H9 (cell line): Measurements from ENCODE around the gene FNDC3B. TPM values are rescaled to one million over a fixed set of nuclear protein-coding genes. Genes with fewer than 3 reads are reported as not detected.

Experiments
- DNase-seq: peaks from one replicate; pipeline ENCODE4 v3.0.0-alpha.2; 2017
- H2AFZ ChIP-seq: one replicate; pipeline ENCODE4 v1.6.1; 2013; ENCODE audit warnings: mild to moderate bottlenecking, low read length, control low read depth, moderate library complexity
- H2AK5ac ChIP-seq: 2 replicates; pipeline ENCODE4 v1.6.1; 2013; ENCODE audit warnings: low read length, control low read depth, mixed read lengths; ENCODE audit not compliant: insufficient read length
- H2BK120ac ChIP-seq: one replicate; pipeline ENCODE4 v1.6.1; 2013; ENCODE audit warnings: low read depth, mild to moderate bottlenecking, low read length, control low read depth, inconsistent platforms; ENCODE audit not compliant: poor library complexity, severe bottlenecking
- H2BK12ac ChIP-seq: 2 replicates; pipeline ENCODE4 v1.6.1; 2013; ENCODE audit warnings: low read length, control low read depth, mixed read lengths, low read depth; ENCODE audit not compliant: insufficient read length
- H2BK15ac ChIP-seq: 2 replicates; pipeline ENCODE4 v1.6.1; 2013; ENCODE audit warnings: low read depth, low read length, control low read depth
- H2BK20ac ChIP-seq: one replicate; pipeline ENCODE4 v1.6.1; 2013; ENCODE audit warnings: low read depth, mild to moderate bottlenecking, low read length, control low read depth, inconsistent platforms; ENCODE audit not compliant: poor library complexity, severe bottlenecking
- H2BK5ac ChIP-seq: 2 replicates; pipeline ENCODE4 v1.6.1; 2013; ENCODE audit warnings: low read length, control low read depth, mixed read lengths; ENCODE audit not compliant: insufficient read length
- H3K14ac ChIP-seq: 2 replicates; pipeline ENCODE4 v1.6.1; 2013; ENCODE audit warnings: low read length, control low read depth; ENCODE audit not compliant: insufficient read depth
- H3K18ac ChIP-seq: 2 replicates; pipeline ENCODE4 v1.6.1; 2013; ENCODE audit warnings: low read depth, mild to moderate bottlenecking, mixed read lengths, low read length, control low read depth; ENCODE audit not compliant: insufficient read length
- H3K23ac ChIP-seq: 2 replicates; pipeline ENCODE4 v1.6.1; 2013; ENCODE audit warnings: low read length, control low read depth, mixed read lengths, low read depth; ENCODE audit not compliant: insufficient read length
- H3K23me2 ChIP-seq: 2 replicates; pipeline ENCODE4 v1.6.1; 2013; ENCODE audit warnings: low read depth, mild to moderate bottlenecking, mixed read lengths, low read length, control low read depth; ENCODE audit not compliant: insufficient read length, poor library complexity, severe bottlenecking
- H3K27ac ChIP-seq: 2 replicates; pipeline ENCODE4 v1.5.1; 2013; ENCODE audit warnings: low read length, control low read depth, mixed read lengths, low read depth; ENCODE audit not compliant: insufficient read length
- H3K27me3 ChIP-seq: 2 replicates; pipeline ENCODE4 v1.6.1; 2013; ENCODE audit warnings: low read length, control low read depth, inconsistent platforms; ENCODE audit not compliant: insufficient read depth
- H3K4ac ChIP-seq: 2 replicates; pipeline ENCODE4 v1.6.1; 2013; ENCODE audit warnings: low read depth, mild to moderate bottlenecking, control low read depth, inconsistent platforms, low read length, moderate library complexity
- H3K4me1 ChIP-seq: 2 replicates; pipeline ENCODE4 v1.6.1; 2013; ENCODE audit warnings: low read length, control low read depth, inconsistent platforms; ENCODE audit not compliant: insufficient read depth
- H3K4me2 ChIP-seq: 2 replicates; pipeline ENCODE4 v1.6.1; 2013; ENCODE audit warnings: low read length, control low read depth, mixed read lengths; ENCODE audit not compliant: insufficient read length, insufficient read depth
- H3K56ac ChIP-seq: 2 replicates; pipeline ENCODE4 v1.6.1; 2013; ENCODE audit warnings: low read depth, mild to moderate bottlenecking, mixed read lengths, low read length, control low read depth; ENCODE audit not compliant: insufficient read length
- H3K79me1 ChIP-seq: 2 replicates; pipeline ENCODE4 v1.6.1; 2013; ENCODE audit warnings: low read depth, mild to moderate bottlenecking, moderate library complexity, low read length, control low read depth, inconsistent platforms; ENCODE audit not compliant: insufficient read depth, poor library complexity, severe bottlenecking
- H3K79me2 ChIP-seq: 2 replicates; pipeline ENCODE4 v1.6.1; 2013; ENCODE audit warnings: low read length, control low read depth, inconsistent platforms; ENCODE audit not compliant: insufficient read depth
- H3K9ac ChIP-seq: 2 replicates; pipeline ENCODE4 v1.6.1; 2013; ENCODE audit warnings: low read length, control low read depth, mixed read lengths; ENCODE audit not compliant: insufficient read length; ENCODE audit errors: extremely low read depth
- H3K9me3 ChIP-seq: one replicate; pipeline ENCODE4 v1.6.1; 2013; ENCODE audit warnings: low read depth, low read length, inconsistent platforms; ENCODE audit not compliant: control insufficient read depth
- H3T11ph ChIP-seq: one replicate; pipeline ENCODE4 v1.6.1; 2013; ENCODE audit warnings: mild to moderate bottlenecking, low read length, control low read depth, inconsistent platforms
- H4K20me1 ChIP-seq: one replicate; pipeline ENCODE4 v1.6.1; 2013; ENCODE audit not compliant: control insufficient read depth, insufficient read length, insufficient read depth
- H4K5ac ChIP-seq: 2 replicates; pipeline ENCODE4 v1.6.1; 2013; ENCODE audit warnings: low read depth, mild to moderate bottlenecking, mixed read lengths, low read length, control low read depth; ENCODE audit not compliant: insufficient read length
- H4K8ac ChIP-seq: replicated peaks from 2 replicates; pipeline ENCODE4 v1.6.1; 2013; ENCODE audit warnings: low read length, control low read depth, mixed read lengths, low read depth; ENCODE audit not compliant: insufficient read length
- H4K91ac ChIP-seq: 2 replicates; pipeline ENCODE4 v1.6.1; 2013; ENCODE audit warnings: low read depth, mild to moderate bottlenecking, moderate library complexity, mixed read lengths, low read length, control low read depth; ENCODE audit not compliant: insufficient read length
- H3K27ac Mint-ChIP-seq, 3 experiments: 2 replicates in 2 of 3; 3 replicates in 1 of 3; pipeline ENCODE4 v1.8.0; 2020 to 2021; ENCODE audit warnings: mixed read lengths in 3 of 3, mild to moderate bottlenecking in 1 of 3, moderate library complexity in 1 of 3
- H3K27me3 Mint-ChIP-seq: 2 replicates; pipeline ENCODE4 v1.8.0; 2021; ENCODE audit warnings: low read depth, mild to moderate bottlenecking, moderate library complexity, mixed read lengths
- H3K36me3 Mint-ChIP-seq, 3 experiments: 2 replicates in 2 of 3; 3 replicates in 1 of 3; pipeline ENCODE4 v1.8.0; 2020 to 2021; ENCODE audit warnings: low read depth in 3 of 3, mixed read lengths in 3 of 3; ENCODE audit not compliant: insufficient read depth in 1 of 3
- H3K4me1 Mint-ChIP-seq, 2 experiments: 2 replicates each; pipeline ENCODE4 v1.8.0; 2020; ENCODE audit warnings: mixed read lengths in 2 of 2
- H3K4me3 Mint-ChIP-seq, 2 experiments: 2 replicates in 1 of 2; 3 replicates in 1 of 2; pipeline ENCODE4 v1.8.0; 2020 to 2021; ENCODE audit warnings: mild to moderate bottlenecking in 2 of 2, mixed read lengths in 2 of 2, moderate library complexity in 1 of 2
- H3K9me3 Mint-ChIP-seq, 2 experiments: 2 replicates in 1 of 2; 3 replicates in 1 of 2; pipeline ENCODE4 v1.8.0; 2020; ENCODE audit warnings: mild to moderate bottlenecking in 2 of 2, mixed read lengths in 2 of 2, moderate library complexity in 1 of 2
- CTCF ChIP-seq: fragments of 200-600 bp; sonication (generic); conservative IDR thresholded peaks from 3 replicates; pipeline ENCODE4 v1.8.0; 2021; ENCODE audit warnings: antibody characterized with exemption, mild to moderate bottlenecking
- WGBS: extraction: QIAGEN DNeasy Blood & Tissue Kit; methylation state at CpG from one replicate; pipeline ENCODE4 v1.1.7; 2013; ENCODE audit warnings: missing lambda C conversion rate, low lambda C conversion rate, mixed read lengths; ENCODE audit not compliant: insufficient read length; ENCODE audit errors: extremely low coverage; 5-methylcytosine and 5-hydroxymethylcytosine counted together
- total RNA-seq: library from RNA; stranded (reverse); gene quantifications from 2 replicates; pipeline ENCODE4 v1.2.1, GENCODE V29; 2021

FNDC3B gene
- total RNA-seq, 1 experiment from 2014 or later = 43.8 TPM

GRCh38 chr3:172197344-172197743, 158.0 kb downstream of the FNDC3B start:
- H3K4me3 Mint-ChIP-seq = no peak overlapping the region
- no peak overlapping the region for H2AFZ ChIP-seq
- no peak overlapping the region for H2BK20ac ChIP-seq
- H3K56ac ChIP-seq = no peak overlapping the region
- H4K20me1 ChIP-seq = no peaks in the 10 kb centered on the region
- no peak overlapping the region for H4K91ac ChIP-seq
- H3K9ac ChIP-seq = no peak overlapping the region
- H4K8ac ChIP-seq = no peak overlapping the region
- no peak overlapping the region for H3K23ac ChIP-seq
- no peaks in the 10 kb centered on the region for H3K27me3 ChIP-seq
- H3K9me3 Mint-ChIP-seq = 0 out of 5 replicates have a peak, but pooled peaks cover 0 to 4% of the 10 kb centered on the region in 2 experiments
- H3T11ph ChIP-seq = no peak overlapping the region
- H3K4me1 ChIP-seq = peaks cover 4% of the 10 kb centered on the region; the same call in 1 of the 2 replicates
- H3K18ac ChIP-seq = no peak overlapping the region
- H3K27ac ChIP-seq = no peak overlapping the region
- H3K9me3 ChIP-seq = no peaks in the 10 kb centered on the region
- H3K79me1 ChIP-seq = peaks cover 9% of the 10 kb centered on the region
- peaks cover 17 to 26% of the 10 kb centered on the region in 2 experiments for H3K4me1 Mint-ChIP-seq
- no peak overlapping the region for H2BK15ac ChIP-seq
- no peaks in the 10 kb centered on the region for H3K27me3 Mint-ChIP-seq
- no peak overlapping the region for H2AK5ac ChIP-seq
- H3K4me2 ChIP-seq = no peak overlapping the region
- H3K4ac ChIP-seq = no peak overlapping the region
- peaks cover 4% of the 10 kb centered on the region; the same call in 1 of the 2 replicates for H3K79me2 ChIP-seq
- H3K14ac ChIP-seq = no peak overlapping the region
- no peak for DNase-seq
- no peak overlapping the region for H2BK120ac ChIP-seq
- WGBS = no CpG with 5 or more reads among the region's 3 CpGs
- no peak overlapping the region for H4K5ac ChIP-seq
- peaks cover 6 to 8% (median 8%) of the 10 kb centered on the region in 3 experiments; a peak in 5 of 7 replicates for H3K36me3 Mint-ChIP-seq
- no peak overlapping the region for H2BK5ac ChIP-seq
- no peaks in the 10 kb centered on the region for H3K23me2 ChIP-seq
- no peak for TF ChIP-seq CTCF
- no peak overlapping the region for H2BK12ac ChIP-seq
- no peak overlapping the region for H3K27ac Mint-ChIP-seq
